Pons (tissue), 1 donor: ENCODE results near the gene BCO1.
A peak's percentile ranks its signal among the peaks of the same experiment; 100 is the strongest.

Experiments used
- DNase-seq: peaks from one replicate; pipeline ENCODE4 v3.0.0-alpha.2; 2016; ENCODE audit warnings: low spot score

Gene BCO1

DNA sequence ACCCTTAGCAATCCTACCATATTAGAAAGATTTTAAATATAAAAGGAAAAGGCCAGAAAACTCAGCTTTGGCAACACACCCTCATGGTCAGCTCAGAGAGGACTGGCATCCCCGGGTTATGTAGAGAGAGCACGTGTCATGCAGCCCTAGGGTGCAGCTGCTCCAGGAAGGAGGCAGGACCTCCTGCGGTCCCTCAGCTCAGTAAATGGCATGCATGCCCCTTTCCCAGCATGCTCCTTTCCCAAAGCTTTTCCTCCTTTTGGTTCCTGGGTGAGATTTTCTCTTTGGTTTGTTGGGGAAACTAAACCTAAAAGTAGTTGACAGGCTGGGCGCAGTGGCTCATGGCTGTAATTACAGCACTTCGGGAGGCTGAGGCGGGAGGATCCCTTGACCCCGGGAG lies 80.2 kb downstream of the BCO1 start:
- DNase-seq: no peak

DNA sequence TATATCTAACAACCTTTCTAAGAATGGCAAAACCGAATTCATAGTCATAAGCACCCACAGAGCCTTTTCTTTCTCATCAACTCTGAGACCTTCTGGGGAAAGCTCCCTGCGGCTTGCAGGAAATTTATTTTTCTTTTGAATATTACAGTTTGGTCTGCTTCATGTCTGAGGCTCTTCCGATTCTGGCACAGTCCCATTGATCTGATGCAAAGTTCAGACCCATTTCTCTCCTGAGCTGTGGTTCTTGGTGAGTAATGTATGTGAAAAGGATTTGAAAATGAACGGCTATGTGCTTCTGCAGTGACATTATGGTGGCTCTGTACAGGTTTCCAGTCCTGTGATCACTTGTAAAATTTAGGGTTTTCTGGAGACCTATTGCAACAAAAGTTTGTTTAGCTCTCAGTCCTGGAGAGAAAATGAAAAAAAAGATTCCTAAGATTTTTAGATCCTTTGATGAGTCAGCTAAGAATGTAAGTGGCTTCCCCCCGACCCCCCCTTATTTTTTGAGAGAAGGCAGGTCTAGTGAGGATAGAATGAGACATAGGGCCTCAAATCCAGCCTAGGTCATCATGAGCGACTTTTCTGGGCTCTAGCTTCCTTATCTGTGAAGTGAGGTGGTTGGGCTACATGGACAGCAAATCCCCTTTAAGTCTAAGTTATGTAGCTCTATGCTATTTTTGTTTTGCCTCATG lies 80.9 kb downstream of the BCO1 start:
- no peak for DNase-seq

- DNase-seq: no peak
Measured at GRCh38 chr16:81321039-81321438, 82.5 kb downstream of the BCO1 start.

DNA sequence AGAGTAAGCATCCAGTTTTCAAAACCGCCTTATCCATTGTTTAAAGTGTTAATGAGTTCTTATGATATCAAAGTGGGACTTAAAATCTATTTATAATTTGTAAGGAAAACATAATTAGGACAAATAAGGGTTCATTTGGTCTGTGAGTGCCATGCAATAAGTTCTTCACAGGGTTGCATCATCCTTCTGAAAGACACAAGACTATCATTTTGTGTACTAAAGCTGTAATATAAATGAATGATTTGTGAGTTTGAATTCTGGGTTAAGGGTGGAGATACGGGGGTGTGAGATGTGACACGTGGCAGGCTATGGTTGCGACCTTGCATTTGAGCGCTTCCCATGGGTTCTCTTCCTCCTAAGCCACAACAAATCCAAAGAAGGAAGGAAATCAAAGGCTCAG lies 83.0 kb downstream of the BCO1 start:
- no peak for DNase-seq

- no peak for DNase-seq
Measured at GRCh38 chr16:81324808-81325207, 86.3 kb downstream of the BCO1 start.

DNA sequence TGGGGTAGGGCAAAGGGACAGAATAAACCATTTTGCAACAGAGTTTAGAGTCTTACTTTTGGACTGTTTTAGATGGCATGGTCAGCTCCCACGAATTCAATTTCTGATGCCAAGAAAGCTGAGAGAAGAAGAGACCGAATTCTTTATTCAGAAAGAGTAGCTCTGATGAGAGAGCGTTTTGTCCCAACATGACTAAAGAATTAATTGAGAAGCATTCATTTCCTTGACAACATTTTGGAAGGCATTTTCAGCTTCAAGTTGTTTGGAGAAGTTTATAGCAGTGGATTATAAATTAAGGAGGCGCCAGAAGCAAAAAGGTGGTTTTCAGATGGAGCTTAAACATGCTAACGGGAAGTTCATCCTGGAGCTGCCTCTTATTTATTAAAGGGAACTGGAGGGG lies 88.5 kb downstream of the BCO1 start:
- DNase-seq: peak; percentile 68

- DNase-seq: no peak
Measured at GRCh38 chr16:81327447-81328196, 89.1 kb downstream of the BCO1 start.

- no peak for DNase-seq
Measured at GRCh38 chr16:81329947-81330346, 91.5 kb downstream of the BCO1 start.

GRCh38 chr16:81333356-81333755 lies 94.9 kb downstream of the BCO1 start:
- DNase-seq: no peak

DNA sequence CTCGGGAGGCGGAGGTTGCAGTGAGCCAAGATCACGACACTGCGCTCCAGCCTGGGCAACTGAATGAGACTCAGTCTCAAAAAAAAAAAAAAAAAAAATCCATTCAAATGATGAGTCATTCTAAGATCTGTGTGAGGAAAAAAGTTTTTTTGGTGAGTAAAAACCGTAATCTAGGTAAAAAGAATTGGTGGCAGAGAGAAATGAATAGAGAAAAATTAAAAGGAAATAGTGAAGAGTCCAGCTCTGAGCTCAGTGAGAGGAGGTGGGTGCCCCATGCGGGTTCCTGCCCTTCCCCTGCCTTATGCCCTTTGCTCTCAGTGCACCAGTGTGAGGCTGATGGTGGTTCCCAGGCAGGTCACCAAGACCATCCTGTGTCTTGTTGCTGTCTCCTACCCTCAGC lies 97.2 kb downstream of the BCO1 start:
- DNase-seq: no peak

- no peak for DNase-seq
Measured at GRCh38 chr16:81337097-81337496, 98.6 kb downstream of the BCO1 start.
